Neural crest cell (in vitro differentiated cells): ENCODE results near the gene GCFC2. TPM values are rescaled to one million over a fixed set of nuclear protein-coding genes. Genes with fewer than 3 reads are reported as not detected.
"Not testable (repeated sequence)": the region's sequence is repeated elsewhere in the genome, so short reads cannot be mapped to it uniquely, and the experiment has no call there.

Experiments
- DNase-seq: peaks from one replicate; pipeline ENCODE4 v3.0.0; 2021; ENCODE audit warnings: low read depth, mixed read lengths, low spot score
- H3K27ac Mint-ChIP-seq: one replicate; pipeline ENCODE4 v1.8.0; 2021; ENCODE audit warnings: mild to moderate bottlenecking, mixed read lengths; ENCODE audit not compliant: unreplicated experiment
- H3K27me3 Mint-ChIP-seq: 2 replicates; pipeline ENCODE4 v1.8.0; 2021; ENCODE audit warnings: low read depth, mild to moderate bottlenecking, mixed read lengths
- H3K36me3 Mint-ChIP-seq: 2 replicates; pipeline ENCODE4 v1.8.0; 2021; ENCODE audit warnings: low read depth, mild to moderate bottlenecking, mixed read lengths
- H3K4me1 Mint-ChIP-seq: 2 replicates; pipeline ENCODE4 v1.8.0; 2021; ENCODE audit warnings: mixed read lengths
- H3K4me3 Mint-ChIP-seq: one replicate; pipeline ENCODE4 v1.8.0; 2021; ENCODE audit warnings: mild to moderate bottlenecking, mixed read lengths
- H3K9me3 Mint-ChIP-seq: 2 replicates; pipeline ENCODE4 v1.8.0; 2021; ENCODE audit warnings: mixed read lengths
- CTCF ChIP-seq: fragments of 200-600 bp; sonication (generic); conservative IDR thresholded peaks from 2 replicates; pipeline ENCODE4 v1.5.0; 2021; ENCODE audit warnings: antibody characterized with exemption, mild to moderate bottlenecking
- total RNA-seq: library from RNA; stranded (reverse); gene quantifications from 2 replicates; pipeline ENCODE4 v1.2.1, GENCODE V29; 2021

GCFC2 gene
- total RNA-seq, 1 donor from 2014 or later = 27.1 TPM

- Mint-ChIP-seq H3K4me3 (no peak overlapping the region), H3K27ac (no peak overlapping the region), H3K36me3 (peaks cover 15% of the 10 kb centered on the region), H3K4me1 (no peaks in the 10 kb centered on the region), H3K27me3 (no peaks in the 10 kb centered on the region), H3K9me3 (peaks cover 7% of the 10 kb centered on the region)
- DNase-seq = no peak
- TF ChIP-seq CTCF = no peak
These were observed 8.9 kb upstream of the GCFC2 start for GRCh38 chr2:75719616-75720015.

DNA sequence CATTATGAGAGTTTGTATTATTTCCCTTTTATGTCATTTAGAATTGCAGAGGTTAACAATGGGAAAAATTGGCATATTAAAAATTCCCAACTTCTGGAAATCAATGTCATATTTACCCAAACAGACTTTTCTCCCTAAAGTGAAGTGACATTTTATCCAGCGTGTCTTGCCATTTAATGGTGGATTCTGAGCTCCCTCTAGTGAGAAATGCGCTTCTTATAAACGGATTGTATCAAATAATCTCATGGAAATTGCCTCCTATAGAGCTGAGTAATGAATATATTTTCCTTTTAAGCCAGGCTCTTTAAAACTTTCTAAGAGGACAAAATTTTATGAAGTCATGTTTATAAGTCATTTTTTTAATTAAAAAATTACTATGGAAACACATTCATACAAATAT is 5.7 kb upstream of the GCFC2 start:
- no peak for DNase-seq
- Mint-ChIP-seq H3K4me3 (no peak overlapping the region), H3K27me3 (no peaks in the 10 kb centered on the region), H3K9me3 (peaks cover 12% of the 10 kb centered on the region), H3K4me1 (no peaks in the 10 kb centered on the region), H3K36me3 (peaks cover 22% of the 10 kb centered on the region), H3K27ac (no peak overlapping the region)
- no peak for TF ChIP-seq CTCF

GRCh38 chr2:75711590-75711989 is 875 bp upstream of the GCFC2 start:
- H3K4me3 Mint-ChIP-seq = peak overlapping the region; percentile 93
- not testable (repeated sequence) for H3K27me3 Mint-ChIP-seq, DNase-seq, H3K9me3 Mint-ChIP-seq, H3K27ac Mint-ChIP-seq
- H3K4me1 Mint-ChIP-seq = peaks cover 25% of the 10 kb centered on the region
- H3K36me3 Mint-ChIP-seq = peaks cover 11% of the 10 kb centered on the region

- H3K4me3 Mint-ChIP-seq = peak overlapping the region; percentile 93
These were observed 517 bp downstream of the GCFC2 start for GRCh38 chr2:75710220-75710576.

DNA sequence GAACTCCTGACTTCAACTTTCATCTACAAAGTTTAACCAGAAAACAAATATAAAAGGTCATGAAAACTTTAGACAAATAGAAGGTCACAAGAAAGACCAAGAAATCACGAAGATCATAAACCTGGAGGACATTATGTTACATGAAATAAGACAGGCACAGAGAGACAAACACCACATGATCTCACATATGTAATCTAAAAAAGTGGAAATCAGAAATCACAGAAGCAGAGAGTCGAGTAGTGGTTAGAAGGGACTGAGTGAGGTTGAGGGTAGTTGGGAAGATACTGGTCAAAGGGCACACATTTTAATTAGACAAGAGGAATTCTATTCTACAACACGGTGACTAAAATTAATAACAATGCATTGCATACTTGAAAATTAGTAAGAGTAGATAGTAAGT is 1.4 kb downstream of the GCFC2 start:
- DNase-seq = no peak
- H3K4me1 Mint-ChIP-seq = peaks cover 25% of the 10 kb centered on the region
- H3K9me3 Mint-ChIP-seq = peaks cover 5% of the 10 kb centered on the region
- TF ChIP-seq CTCF = no peak
- peak overlapping the region; percentile 2 for H3K27ac Mint-ChIP-seq
- H3K27me3 Mint-ChIP-seq = no peaks in the 10 kb centered on the region
- H3K4me3 Mint-ChIP-seq = peak overlapping the region; percentile 78
- H3K36me3 Mint-ChIP-seq = peaks cover 15% of the 10 kb centered on the region

More at GRCh38 chr2:75710220-75710576, 517 bp downstream of the GCFC2 start:
- DNase-seq = no peak
- peaks cover 5% of the 10 kb centered on the region for H3K9me3 Mint-ChIP-seq
- TF ChIP-seq CTCF = no peak
- no peaks in the 10 kb centered on the region for H3K27me3 Mint-ChIP-seq
- H3K36me3 Mint-ChIP-seq = peaks cover 16% of the 10 kb centered on the region
- H3K4me1 Mint-ChIP-seq = peaks cover 25% of the 10 kb centered on the region
- peak overlapping the region; percentile 86 for H3K27ac Mint-ChIP-seq

- Mint-ChIP-seq H3K27me3 (no peaks in the 10 kb centered on the region), H3K4me3 (peak overlapping the region; percentile 78), H3K4me1 (peaks cover 25% of the 10 kb centered on the region), H3K27ac (no peak overlapping the region), H3K36me3 (peaks cover 20% of the 10 kb centered on the region), H3K9me3 (peaks cover 5% of the 10 kb centered on the region)
- DNase-seq = no peak
- TF ChIP-seq CTCF = no peak
These were observed 2.8 kb downstream of the GCFC2 start for GRCh38 chr2:75707901-75708300.
